Upper lobe of left lung (tissue), 4 donors: ENCODE data around the gene ZSCAN10.

Experiments used
- POLR2A ChIP-seq, 4 donors: fragments of 450-650 bp; IDR thresholded peaks; one replicate each; pipeline ENCODE4 v1.5.1; 2016 to 2017; ENCODE audit warnings: antibody characterized with exemption in 4 of 4, mild to moderate bottlenecking in 2 of 4
- POLR2AphosphoS5 ChIP-seq, 2 donors: sonication (generic); formaldehyde crosslinking; IDR thresholded peaks; one replicate each; pipeline ENCODE4 v1.5.1; 2017; ENCODE audit warnings: antibody characterized with exemption in 2 of 2
- TF ChIP-seq, protein P1 (sequence below), 6 experiments: fragments of 450-650 bp in 4 of 6; fragments of 200-600 bp in 2 of 6; sonication (generic) in 2 of 6; IDR thresholded peaks; one replicate each; pipeline ENCODE4 v1.5.1; 2016 to 2019; ENCODE audit warnings: antibody characterized with exemption in 6 of 6

DNA sequence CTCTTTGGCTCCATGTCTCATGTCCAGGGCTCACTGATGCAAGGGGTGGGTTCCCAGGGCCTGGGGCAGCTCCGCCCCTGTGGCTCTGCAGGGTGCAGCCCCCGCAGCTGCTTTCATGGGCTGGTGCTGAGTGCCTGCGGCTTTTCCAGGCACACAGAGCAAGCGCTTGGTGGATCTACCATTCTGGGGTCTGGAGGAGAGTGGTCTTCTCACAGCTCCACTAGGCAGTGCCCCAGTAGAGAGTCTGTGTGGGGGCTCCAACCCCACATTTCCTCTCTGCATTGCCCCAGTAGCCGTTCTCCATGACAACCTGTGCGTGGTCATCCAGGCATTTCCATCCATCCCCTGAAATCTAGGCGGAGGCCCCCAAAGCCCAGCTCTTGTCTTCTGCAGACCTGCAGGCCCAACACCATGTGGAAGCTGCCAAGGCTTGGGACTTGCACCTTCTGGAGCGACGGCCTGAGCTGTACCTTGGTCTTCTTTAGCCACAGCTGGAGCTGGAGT is 28.4 kb downstream of the ZSCAN10 start:
- TF ChIP-seq, protein P1, sequence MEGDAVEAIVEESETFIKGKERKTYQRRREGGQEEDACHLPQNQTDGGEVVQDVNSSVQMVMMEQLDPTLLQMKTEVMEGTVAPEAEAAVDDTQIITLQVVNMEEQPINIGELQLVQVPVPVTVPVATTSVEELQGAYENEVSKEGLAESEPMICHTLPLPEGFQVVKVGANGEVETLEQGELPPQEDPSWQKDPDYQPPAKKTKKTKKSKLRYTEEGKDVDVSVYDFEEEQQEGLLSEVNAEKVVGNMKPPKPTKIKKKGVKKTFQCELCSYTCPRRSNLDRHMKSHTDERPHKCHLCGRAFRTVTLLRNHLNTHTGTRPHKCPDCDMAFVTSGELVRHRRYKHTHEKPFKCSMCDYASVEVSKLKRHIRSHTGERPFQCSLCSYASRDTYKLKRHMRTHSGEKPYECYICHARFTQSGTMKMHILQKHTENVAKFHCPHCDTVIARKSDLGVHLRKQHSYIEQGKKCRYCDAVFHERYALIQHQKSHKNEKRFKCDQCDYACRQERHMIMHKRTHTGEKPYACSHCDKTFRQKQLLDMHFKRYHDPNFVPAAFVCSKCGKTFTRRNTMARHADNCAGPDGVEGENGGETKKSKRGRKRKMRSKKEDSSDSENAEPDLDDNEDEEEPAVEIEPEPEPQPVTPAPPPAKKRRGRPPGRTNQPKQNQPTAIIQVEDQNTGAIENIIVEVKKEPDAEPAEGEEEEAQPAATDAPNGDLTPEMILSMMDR (IDR thresholded peaks at IDR 0.05): no peak
- TF ChIP-seq POLR2AphosphoS5 (IDR thresholded peaks at IDR 0.05) (no peak), POLR2A (IDR thresholded peaks at IDR 0.05) (no peak)
